ENCODE results near the gene SEC23B. TPM values are rescaled to one million over a fixed set of nuclear protein-coding genes. Genes with fewer than 3 reads are reported as not detected.

Gene SEC23B
- total and polyA plus RNA-seq, 2 donors (not counting 3 experiments of a cell fraction or from before 2014, with no cell fraction given) = 38.0 to 44.0 TPM

GRCh38 chr20:18543932-18544331 is 36.2 kb downstream of the SEC23B start:
- H3K9me1 ChIP-seq (replicated peaks; ENCODE audit: control insufficient read depth, extremely low read depth, insufficient read depth, low read length) = no peaks in the 10 kb centered on the region
- no peak for DNase-seq (ENCODE audit: low read depth, low spot score)
- H3K4me3 ChIP-seq (replicated peaks in 1 of 3; ENCODE audit: insufficient read depth in 1 of 3, low read depth in 1 of 3, low read length in 3 of 3) = no peak overlapping the region
- TF ChIP-seq CTCF (IDR thresholded peaks at IDR 0.05; ENCODE audit: extremely low read depth in 1 of 2, insufficient read depth in 1 of 2, low read depth in 1 of 2, low read length in 2 of 2) (no peak), EZH2 (IDR thresholded peaks at IDR 0.05; ENCODE audit: borderline replicate concordance, low read depth, low read length, severe bottlenecking) (no peak), POLR2A (IDR thresholded peaks at IDR 0.05; ENCODE audit: low read depth, low read length) (no peak), POLR2AphosphoS5 (IDR thresholded peaks at IDR 0.05; ENCODE audit: insufficient read depth, low read depth, low read length) (no peak), FOS (IDR thresholded peaks at IDR 0.05; ENCODE audit: borderline replicate concordance, insufficient read depth, low read length) (no peak), MYC (IDR thresholded peaks at IDR 0.05; ENCODE audit: low read depth, low read length) (no peak), JUN (IDR thresholded peaks at IDR 0.05; ENCODE audit: borderline replicate concordance, insufficient read depth, insufficient read length, low read depth) (no peak), GATA2 (IDR thresholded peaks at IDR 0.05; ENCODE audit: insufficient read depth, insufficient read length, low read depth, low read length) (no peak), MAX (IDR thresholded peaks at IDR 0.05; ENCODE audit: insufficient read depth, insufficient read length) (no peak)
- no peaks in the 10 kb centered on the region for H3K27me3 ChIP-seq (ENCODE audit: control insufficient read depth in 2 of 2, insufficient read depth in 2 of 2, low read length in 2 of 2)
- H3K36me3 ChIP-seq (ENCODE audit: control insufficient read depth in 2 of 2, extremely low read depth in 1 of 2, insufficient read depth in 2 of 2, low read length in 2 of 2) = peaks cover 16 to 26% of the 10 kb centered on the region in 2 experiments
- H3K4me1 ChIP-seq (ENCODE audit: control insufficient read depth, extremely low read depth, insufficient read depth, low read length) = no peaks in the 10 kb centered on the region
- ChIA-PET POLR2A (no interaction called here), CTCF (no interaction called here)
- H3K4me2 ChIP-seq (ENCODE audit: insufficient read depth, low read length) = no peak overlapping the region
- H3K27ac ChIP-seq (ENCODE audit: insufficient read depth, low read depth, low read length) = no peak overlapping the region
- no peaks in the 10 kb centered on the region for H3K9me3 ChIP-seq (replicated peaks; ENCODE audit: control insufficient read depth, insufficient read depth, low read length)
- no peak overlapping the region for H3K9ac ChIP-seq (replicated peaks; ENCODE audit: extremely low read depth, insufficient read depth, low read length)
- dilution Hi-C loops (cut with MboI; ENCODE audit: extremely low pct_ligation_motif_present, low sequenced_read_pairs) (no loop called here), intact Hi-C loops (cut with micrococcal nuclease) (no loop called here)
- no peaks in the 10 kb centered on the region for H4K20me1 ChIP-seq (replicated peaks; ENCODE audit: control insufficient read depth, extremely low read depth, insufficient read depth, low read length)
- H2AFZ ChIP-seq (ENCODE audit: low read depth, low read length) = no peak overlapping the region
- no TSS peak for BruUV-seq (replicated peaks)
- no peaks in the 10 kb centered on the region for H3K79me2 ChIP-seq (ENCODE audit: control insufficient read depth, insufficient read depth, low read length)
- no peak for FAIRE-seq

Data from endothelial cell of umbilical vein (primary cell).